ENCODE data around the gene OLR1. TPM values are rescaled to one million over a fixed set of nuclear protein-coding genes. Genes with fewer than 3 reads are reported as not detected.
A peak's percentile ranks its signal among the peaks of the same experiment; 100 is the strongest.

Gene OLR1
- total and polyA plus RNA-seq, 8 donors = 0.28 to 34.3 (median 0.81) TPM

GRCh38 chr12:10175846-10176636 lies 4.1 kb upstream of the OLR1 start:
- TF ChIP-seq CTCF (IDR thresholded peaks at IDR 0.05) = no peak
- no peak overlapping the region for H3K4me3 ChIP-seq
- no peaks in the 10 kb centered on the region for H3K36me3 ChIP-seq
- WGBS, 2 donors = 62 to 73% methylated on average over 5 of the region's 5 CpGs
- FAIRE-seq (peak; percentile 34), DNase-seq (no peak), ATAC-seq (peak in 1 of 4 donors; percentile 46)
- intact Hi-C loops (cut with DNase I) = no loop called here
- H3K27me3 ChIP-seq = no peaks in the 10 kb centered on the region
- H3K27ac ChIP-seq = no peak overlapping the region
- H3K4me1 ChIP-seq = no peaks in the 10 kb centered on the region
- H3K9me3 ChIP-seq = no peaks in the 10 kb centered on the region

GRCh38 chr12:10174986-10175614 lies 3.2 kb upstream of the OLR1 start:
- Histone ChIP-seq H3K36me3 (no peaks in the 10 kb centered on the region), H3K4me1 (no peaks in the 10 kb centered on the region), H3K27ac (no peak overlapping the region), H3K4me3 (no peak overlapping the region), H3K27me3 (no peaks in the 10 kb centered on the region), H3K9me3 (no peaks in the 10 kb centered on the region)
- ATAC-seq (no peak), FAIRE-seq (no peak), DNase-seq (no peak)
- WGBS, 2 donors = 54 to 56% methylated on average over 2 of the region's 2 CpGs
- no peak for TF ChIP-seq CTCF (IDR thresholded peaks at IDR 0.05)
- intact Hi-C loops (cut with DNase I) = no loop called here

- TF ChIP-seq CTCF (IDR thresholded peaks at IDR 0.05) = no peak
- 71 to 89% methylated on average over 5 of the region's 5 CpGs for WGBS, 2 donors
- intact Hi-C loops (cut with DNase I) = no loop called here
- FAIRE-seq = no peak
- no peaks in the 10 kb centered on the region for H3K9me3 ChIP-seq
- H3K4me3 ChIP-seq = no peak overlapping the region
- H3K27me3 ChIP-seq = no peaks in the 10 kb centered on the region
- H3K27ac ChIP-seq = peak overlapping the region in 1 of 4 donors; percentile 16
- DNase-seq = no peak
- H3K36me3 ChIP-seq = no peaks in the 10 kb centered on the region
- H3K4me1 ChIP-seq = no peaks in the 10 kb centered on the region
- no peak for ATAC-seq
These were observed 1.7 kb downstream of the OLR1 start for GRCh38 chr12:10170216-10170615.

GRCh38 chr12:10169104-10169503 lies 2.8 kb downstream of the OLR1 start:
- Histone ChIP-seq H3K9me3 (no peaks in the 10 kb centered on the region), H3K4me3 (no peak overlapping the region), H3K4me1 (no peaks in the 10 kb centered on the region), H3K36me3 (no peaks in the 10 kb centered on the region), H3K27ac (no peak overlapping the region), H3K27me3 (no peaks in the 10 kb centered on the region)
- 58 to 70% methylated on average over 3 of the region's 3 CpGs for WGBS, 2 donors
- ATAC-seq (no peak), DNase-seq (no peak), FAIRE-seq (no peak)
- intact Hi-C loops (cut with DNase I) = no loop called here
- TF ChIP-seq CTCF (IDR thresholded peaks at IDR 0.05) = no peak

GRCh38 chr12:10167599-10167998 lies 4.3 kb downstream of the OLR1 start:
- ATAC-seq (peak in 2 of 4 donors; percentile 72 to 78), DNase-seq (no peak), FAIRE-seq (no peak)
- intact Hi-C loops (cut with DNase I) = no loop called here
- H3K9me3 ChIP-seq = no peaks in the 10 kb centered on the region
- H3K4me1 ChIP-seq = no peaks in the 10 kb centered on the region
- H3K27ac ChIP-seq = no peak overlapping the region
- no peak for TF ChIP-seq CTCF (IDR thresholded peaks at IDR 0.05)
- no peaks in the 10 kb centered on the region for H3K36me3 ChIP-seq
- no peak overlapping the region for H3K4me3 ChIP-seq
- no peaks in the 10 kb centered on the region for H3K27me3 ChIP-seq
- 56 to 60% methylated on average over 5 of the region's 5 CpGs for WGBS, 2 donors

All from pancreas (tissue), 10 donors.